Jurkat, Clone E6-1 (cell line): ENCODE results near the gene INSYN2A.

Source experiments
- DNase-seq: peaks from one replicate; pipeline ENCODE4 v3.0.0-alpha.2; 2011; ENCODE audit warnings: low read depth, low spot score
- H3K4me3 ChIP-seq: 2 replicates; pipeline ENCODE4 v1.5.1; 2011; ENCODE audit warnings: mild to moderate bottlenecking, low read length, control low read depth, moderate library complexity

The INSYN2A gene

GRCh38 chr10:127159648-127160245, 36.6 kb downstream of the INSYN2A start:
- H3K4me3 ChIP-seq: no peak overlapping the region
- no peak for DNase-seq

- H3K4me3 ChIP-seq: no peak overlapping the region
- no peak for DNase-seq
Observed at GRCh38 chr10:127158662-127159061, 37.7 kb downstream of the INSYN2A start.

- DNase-seq: no peak
- H3K4me3 ChIP-seq: no peak overlapping the region
Observed at GRCh38 chr10:127157506-127158200, 38.7 kb downstream of the INSYN2A start.

- no peak for DNase-seq
- no peak overlapping the region for H3K4me3 ChIP-seq
Observed at GRCh38 chr10:127157089-127157488, 39.3 kb downstream of the INSYN2A start.

- no peak overlapping the region for H3K4me3 ChIP-seq
Observed at GRCh38 chr10:127154831-127155620, 41.4 kb downstream of the INSYN2A start.

GRCh38 chr10:127153181-127153580, 43.2 kb downstream of the INSYN2A start:
- no peak for DNase-seq
- H3K4me3 ChIP-seq: no peak overlapping the region

More at GRCh38 chr10:127154831-127155620, 41.4 kb downstream of the INSYN2A start:
- no peak for DNase-seq

- no peak for DNase-seq
- no peak overlapping the region for H3K4me3 ChIP-seq
Observed at GRCh38 chr10:127151981-127152699, 44.3 kb downstream of the INSYN2A start.

- no peak overlapping the region for H3K4me3 ChIP-seq
- no peak for DNase-seq
Observed at GRCh38 chr10:127151541-127151940, 44.9 kb downstream of the INSYN2A start.

- H3K4me3 ChIP-seq: no peak overlapping the region
- no peak for DNase-seq
Observed at GRCh38 chr10:127150136-127150535, 46.3 kb downstream of the INSYN2A start.

GRCh38 chr10:127149501-127150081, 46.8 kb downstream of the INSYN2A start:
- H3K4me3 ChIP-seq: no peak overlapping the region
- no peak for DNase-seq

GRCh38 chr10:127148933-127149220, 47.5 kb downstream of the INSYN2A start:
- DNase-seq: no peak
- H3K4me3 ChIP-seq: no peak overlapping the region

- no peak for DNase-seq
Observed at GRCh38 chr10:127148066-127148932, 48.1 kb downstream of the INSYN2A start.

GRCh38 chr10:127146661-127147060, 49.7 kb downstream of the INSYN2A start:
- no peak for DNase-seq
- H3K4me3 ChIP-seq: no peak overlapping the region

More at GRCh38 chr10:127148066-127148932, 48.1 kb downstream of the INSYN2A start:
- no peak overlapping the region for H3K4me3 ChIP-seq
